ENCODE results near the gene PMCH. TPM values are rescaled to one million over a fixed set of nuclear protein-coding genes. Genes with fewer than 3 reads are reported as not detected.
"Not testable (repeated sequence)": the region's sequence is repeated elsewhere in the genome, so short reads cannot be mapped to it uniquely, and the experiment has no call there.

PMCH gene
- total RNA-seq, 1 donor: not detected

- no peak for DNase-seq (ENCODE audit: low read depth)
- no peak overlapping the region for H3K4me3 ChIP-seq (ENCODE audit: low read depth, low read length)
- TF ChIP-seq CTCF (IDR thresholded peaks at IDR 0.05; ENCODE audit: insufficient read depth, low read depth, low read length): no peak
These were observed 34.2 kb downstream of the PMCH start for GRCh38 chr12:102163383-102163782.

GRCh38 chr12:102155206-102155605 lies 42.4 kb downstream of the PMCH start:
- H3K4me3 ChIP-seq (ENCODE audit: low read depth, low read length); DNase-seq (ENCODE audit: low read depth): not testable (repeated sequence)

GRCh38 chr12:102147062-102147587 lies 50.5 kb downstream of the PMCH start:
- not testable (repeated sequence) for DNase-seq (ENCODE audit: low read depth); H3K4me3 ChIP-seq (ENCODE audit: low read depth, low read length)

Small RNA genes within 50 kb of the gene (small RNA-seq; reads per million reads assigned to genes)
- gene RN7SL793P: not detected

Other genes with a start within 250 kb of the PMCH start
- 75.1 and 90.8 TPM in 2 replicates for gene WASHC3, start 135.8 kb downstream of the PMCH start, total RNA-seq
- gene NUP37, start 77.7 kb downstream of the PMCH start, total RNA-seq: 28.3 and 39.3 TPM in 2 replicates
- 8.7 and 13.0 TPM in 2 replicates for gene PARPBP, start 77.7 kb downstream of the PMCH start, total RNA-seq